Activated CD4-positive, alpha-beta memory T cell treated with anti-CD3 and anti-CD28 coated beads, Interleukin-2, amount 10 ng/mL, durations not matched to agents 7 days and 5 days (primary cell): ENCODE measurements around the gene FTCD. TPM values are rescaled to one million over a fixed set of nuclear protein-coding genes. Genes with fewer than 3 reads are reported as not detected.
"Not testable (repeated sequence)": the region's sequence is repeated elsewhere in the genome, so short reads cannot be mapped to it uniquely, and the experiment has no call there.

Experiments
- CTCF ChIA-PET: fragments of 350-600 bp; sonication (Branson Sonifier 250); formaldehyde crosslinking; loops from one replicate; lab custom pipeline; 2021; ENCODE audit warnings: antibody characterized with exemption, inconsistent platforms; lab: Charles Lee
- POLR2A ChIA-PET: fragments of 350-600 bp; sonication (Branson Sonifier 250); formaldehyde crosslinking; loops from one replicate; lab custom pipeline; 2021; ENCODE audit warnings: antibody characterized with exemption; lab: Charles Lee
- DNase-seq: peaks from one replicate; pipeline ENCODE4 v3.0.0-alpha.2; 2020
- H3K27ac Mint-ChIP-seq: one replicate; pipeline ENCODE4 v1.8.0; 2021; ENCODE audit warnings: mild to moderate bottlenecking, mixed read lengths
- H3K27me3 Mint-ChIP-seq: one replicate; pipeline ENCODE4 v1.8.0; 2021; ENCODE audit warnings: mixed read lengths
- H3K36me3 Mint-ChIP-seq: one replicate; pipeline ENCODE4 v1.8.0; 2021; ENCODE audit warnings: low read depth, mixed read lengths
- H3K4me1 Mint-ChIP-seq: one replicate; pipeline ENCODE4 v1.8.0; 2021; ENCODE audit warnings: mixed read lengths
- H3K4me3 Mint-ChIP-seq: one replicate; pipeline ENCODE4 v1.8.0; 2021; ENCODE audit warnings: mild to moderate bottlenecking, mixed read lengths
- H3K9me3 Mint-ChIP-seq: one replicate; pipeline ENCODE4 v1.8.0; 2021; ENCODE audit warnings: mixed read lengths
- total RNA-seq, 2 experiments: library from RNA; stranded (reverse); gene quantifications; one replicate each; pipeline ENCODE4 v1.2.3, GENCODE V29; 2021

Gene FTCD
- total RNA-seq, 2 experiments from 2014 or later, result 0.18 TPM; not detected in 1

GRCh38 chr21:46141767-46142581 lies 13.4 kb downstream of the FTCD start:
- Mint-ChIP-seq H3K36me3 (no peaks in the 10 kb centered on the region), H3K27me3 (no peaks in the 10 kb centered on the region), H3K4me3 (no peak overlapping the region), H3K9me3 (no peaks in the 10 kb centered on the region), H3K4me1 (peaks cover 14% of the 10 kb centered on the region), H3K27ac (no peak overlapping the region)
- POLR2A ChIA-PET, result interaction anchor here (0.7 to 0.9 kb wide), 2 partner anchors 88 to 181 kb away, joined by 3 read pairs; partner anchors contain the start of gene C21orf58
- no peak for DNase-seq
- CTCF ChIA-PET, result interaction anchor here (0.6 to 2.4 kb wide), 9 partner anchors 11 to 550 kb away, joined by 3 to 7 read pairs (median 4); no protein-coding TSS in a partner anchor

GRCh38 chr21:46140352-46141003 lies 14.9 kb downstream of the FTCD start:
- POLR2A ChIA-PET, CTCF ChIA-PET, H3K27me3 Mint-ChIP-seq, H3K4me3 Mint-ChIP-seq, H3K9me3 Mint-ChIP-seq, H3K36me3 Mint-ChIP-seq, DNase-seq, H3K27ac Mint-ChIP-seq: not testable (repeated sequence)
- peaks cover 14% of the 10 kb centered on the region for H3K4me1 Mint-ChIP-seq

GRCh38 chr21:46139686-46140085 lies 15.7 kb downstream of the FTCD start:
- no peak for DNase-seq
- H3K9me3 Mint-ChIP-seq, result no peaks in the 10 kb centered on the region
- H3K4me3 Mint-ChIP-seq, result no peak overlapping the region
- no peak overlapping the region for H3K27ac Mint-ChIP-seq
- ChIA-PET CTCF (no interaction called here), POLR2A (no interaction called here)
- H3K27me3 Mint-ChIP-seq, result no peaks in the 10 kb centered on the region
- no peaks in the 10 kb centered on the region for H3K36me3 Mint-ChIP-seq
- H3K4me1 Mint-ChIP-seq, result peaks cover 12% of the 10 kb centered on the region

- Mint-ChIP-seq H3K36me3 (no peaks in the 10 kb centered on the region), H3K27me3 (no peaks in the 10 kb centered on the region), H3K27ac (no peak overlapping the region), H3K4me3 (no peak overlapping the region), H3K4me1 (peaks cover 5% of the 10 kb centered on the region), H3K9me3 (no peaks in the 10 kb centered on the region)
- DNase-seq, result no peak
- ChIA-PET POLR2A (no interaction called here), CTCF (no interaction called here)
Observed at GRCh38 chr21:46138383-46138970, 16.9 kb downstream of the FTCD start.

GRCh38 chr21:46137908-46138307 lies 17.5 kb downstream of the FTCD start:
- Mint-ChIP-seq H3K4me3 (no peak overlapping the region), H3K27ac (no peak overlapping the region)

GRCh38 chr21:46136739-46137349 lies 18.5 kb downstream of the FTCD start:
- H3K9me3 Mint-ChIP-seq, result no peaks in the 10 kb centered on the region
- peaks cover 1% of the 10 kb centered on the region for H3K4me1 Mint-ChIP-seq
- POLR2A ChIA-PET, result no interaction called here
- no peaks in the 10 kb centered on the region for H3K27me3 Mint-ChIP-seq
- DNase-seq, result no peak
- CTCF ChIA-PET, result no interaction called here
- H3K4me3 Mint-ChIP-seq, result no peak overlapping the region
- H3K36me3 Mint-ChIP-seq, result no peaks in the 10 kb centered on the region
- H3K27ac Mint-ChIP-seq, result no peak overlapping the region

More at GRCh38 chr21:46137908-46138307, 17.5 kb downstream of the FTCD start:
- no peaks in the 10 kb centered on the region for H3K36me3 Mint-ChIP-seq
- ChIA-PET POLR2A (no interaction called here), CTCF (no interaction called here)
- no peaks in the 10 kb centered on the region for H3K27me3 Mint-ChIP-seq
- no peaks in the 10 kb centered on the region for H3K9me3 Mint-ChIP-seq
- no peak for DNase-seq
- H3K4me1 Mint-ChIP-seq, result peaks cover 4% of the 10 kb centered on the region

- Mint-ChIP-seq H3K27ac (no peak overlapping the region), H3K4me1 (no peaks in the 10 kb centered on the region), H3K36me3 (no peaks in the 10 kb centered on the region), H3K4me3 (no peak overlapping the region), H3K9me3 (no peaks in the 10 kb centered on the region), H3K27me3 (no peaks in the 10 kb centered on the region)
- DNase-seq, result no peak
- CTCF ChIA-PET, result no interaction called here
- POLR2A ChIA-PET, result no interaction called here
Observed at GRCh38 chr21:46135782-46136395, 19.5 kb downstream of the FTCD start.

GRCh38 chr21:46131838-46132651 lies 23.3 kb downstream of the FTCD start:
- Mint-ChIP-seq H3K36me3 (no peaks in the 10 kb centered on the region), H3K27ac (no peak overlapping the region), H3K9me3 (no peaks in the 10 kb centered on the region), H3K4me3 (no peak overlapping the region), H3K4me1 (no peaks in the 10 kb centered on the region), H3K27me3 (no peaks in the 10 kb centered on the region)
- no peak for DNase-seq
- ChIA-PET POLR2A (no interaction called here), CTCF (no interaction called here)

GRCh38 chr21:46131588-46131837 lies 23.9 kb downstream of the FTCD start:
- Mint-ChIP-seq H3K4me3 (no peak overlapping the region), H3K27ac (no peak overlapping the region), H3K36me3 (no peaks in the 10 kb centered on the region), H3K27me3 (no peaks in the 10 kb centered on the region), H3K4me1 (no peaks in the 10 kb centered on the region), H3K9me3 (no peaks in the 10 kb centered on the region)
- ChIA-PET CTCF (no interaction called here), POLR2A (no interaction called here)
- DNase-seq, result no peak

GRCh38 chr21:46130831-46131587 lies 24.4 kb downstream of the FTCD start:
- H3K4me1 Mint-ChIP-seq, result no peaks in the 10 kb centered on the region
- ChIA-PET CTCF (no interaction called here), POLR2A (no interaction called here)
- H3K4me3 Mint-ChIP-seq, result no peak overlapping the region
- no peak overlapping the region for H3K27ac Mint-ChIP-seq
- H3K27me3 Mint-ChIP-seq, result no peaks in the 10 kb centered on the region
- H3K36me3 Mint-ChIP-seq, result no peaks in the 10 kb centered on the region
- DNase-seq, result no peak
- no peaks in the 10 kb centered on the region for H3K9me3 Mint-ChIP-seq

GRCh38 chr21:46129846-46130651 lies 25.3 kb downstream of the FTCD start:
- POLR2A ChIA-PET, result no interaction called here

More at GRCh38 chr21:46129846-46130651, 25.3 kb downstream of the FTCD start:
- CTCF ChIA-PET, result no interaction called here
- DNase-seq, result no peak
- Mint-ChIP-seq H3K4me1 (no peaks in the 10 kb centered on the region), H3K36me3 (no peaks in the 10 kb centered on the region), H3K4me3 (no peak overlapping the region), H3K27me3 (no peaks in the 10 kb centered on the region), H3K27ac (no peak overlapping the region), H3K9me3 (no peaks in the 10 kb centered on the region)
